Activated CD4-positive, CD25-positive, alpha-beta regulatory T cell (primary cell): ENCODE data around the gene FAM228A.
"Not testable (repeated sequence)": the region's sequence is repeated elsewhere in the genome, so short reads cannot be mapped to it uniquely, and the experiment has no call there.

ENCODE experiments used
- DNase-seq, 4 experiments: peaks; one replicate each; lab custom pipeline; 2025; lab: John Stamatoyannopoulos, UW

The FAM228A gene

DNA sequence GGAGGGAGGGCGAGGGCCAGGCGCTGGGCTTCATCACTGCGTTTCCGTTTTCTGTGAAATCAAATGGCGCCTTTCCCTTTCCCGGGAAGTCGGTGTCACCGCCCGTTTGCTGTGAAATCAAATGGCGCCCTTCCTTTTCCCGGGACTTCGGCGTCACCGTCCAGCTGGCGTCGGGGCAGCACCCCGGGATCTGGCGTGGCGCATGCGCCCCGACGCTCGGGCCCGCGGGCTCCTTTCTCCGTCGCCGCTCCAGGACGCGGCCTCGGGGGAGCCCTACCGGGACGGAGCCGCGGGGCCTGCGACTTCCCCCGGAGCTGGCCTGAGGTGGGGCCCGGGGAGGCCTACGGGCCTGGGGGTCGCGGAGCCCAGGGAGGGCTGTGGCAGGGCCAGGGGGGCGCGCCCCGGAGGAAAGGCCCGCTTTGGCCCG is at the start of gene FAM228A:
FAM228A (plus strand) TSS at position 203 of the 427 bp plus-strand sequence. CDS start 428 bp downstream, outside the sequence.
- DNase-seq = no peak

GRCh38 chr2:24125956-24126355 is 48.9 kb upstream of the FAM228A start:
- DNase-seq = no peak

DNA sequence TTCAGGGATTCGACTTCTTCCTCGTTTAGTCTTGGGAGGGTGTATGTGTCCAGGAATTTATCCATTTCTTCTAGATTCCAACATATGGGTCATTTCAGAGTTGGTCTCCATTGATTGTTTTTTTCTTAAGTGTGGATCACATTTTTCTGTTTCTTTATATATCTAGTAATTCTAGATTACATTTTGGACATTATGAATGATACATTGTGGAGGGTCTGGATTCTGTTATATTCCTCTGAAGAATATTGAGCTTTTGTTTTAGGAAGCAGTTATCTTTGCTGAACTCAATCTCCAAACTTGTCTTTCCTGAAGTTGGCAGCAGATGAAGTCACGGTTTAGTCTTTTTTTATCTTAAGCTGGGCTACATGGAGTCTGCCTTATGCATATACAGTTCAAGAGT is 42.3 kb upstream of the FAM228A start:
- no peak for DNase-seq

DNA sequence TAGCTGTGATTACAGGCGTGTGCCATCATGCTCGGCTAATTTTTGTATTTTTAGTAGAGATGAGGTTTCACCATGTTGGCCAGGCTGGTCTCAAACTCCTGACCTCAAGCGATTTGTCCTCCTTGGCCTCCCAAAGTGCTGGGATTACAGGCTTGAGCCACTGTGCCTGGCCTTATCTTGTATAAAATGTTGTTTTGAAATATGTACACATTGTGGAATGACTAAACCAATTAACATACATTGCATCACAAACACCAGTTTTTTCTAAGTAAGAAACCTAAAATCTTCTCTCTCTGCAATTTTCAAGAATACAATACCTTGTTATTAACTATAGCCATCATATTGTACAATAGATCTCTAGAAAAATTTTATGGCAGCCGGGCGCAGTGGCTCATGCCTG is 34.5 kb upstream of the FAM228A start:
- DNase-seq = not testable (repeated sequence)

DNA sequence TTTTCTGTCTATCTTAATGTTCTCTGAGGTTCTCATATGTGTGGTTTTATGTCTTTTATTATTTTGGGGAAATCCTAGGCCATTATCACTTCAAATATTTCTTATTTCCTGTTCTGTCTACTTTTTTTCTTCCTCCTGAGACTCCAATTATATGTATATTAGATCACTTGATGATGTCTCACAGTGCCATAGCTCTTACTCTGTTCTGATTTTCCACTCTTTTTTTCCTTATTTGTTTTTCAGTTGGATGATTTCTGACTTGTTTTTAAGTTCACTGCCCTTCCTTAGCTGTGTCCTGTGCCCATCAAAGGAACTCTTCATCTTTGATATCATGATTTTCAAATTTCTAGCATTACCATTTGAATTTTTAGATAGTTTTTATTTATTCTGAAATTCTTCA is 27.5 kb upstream of the FAM228A start:
- DNase-seq = no peak

DNA sequence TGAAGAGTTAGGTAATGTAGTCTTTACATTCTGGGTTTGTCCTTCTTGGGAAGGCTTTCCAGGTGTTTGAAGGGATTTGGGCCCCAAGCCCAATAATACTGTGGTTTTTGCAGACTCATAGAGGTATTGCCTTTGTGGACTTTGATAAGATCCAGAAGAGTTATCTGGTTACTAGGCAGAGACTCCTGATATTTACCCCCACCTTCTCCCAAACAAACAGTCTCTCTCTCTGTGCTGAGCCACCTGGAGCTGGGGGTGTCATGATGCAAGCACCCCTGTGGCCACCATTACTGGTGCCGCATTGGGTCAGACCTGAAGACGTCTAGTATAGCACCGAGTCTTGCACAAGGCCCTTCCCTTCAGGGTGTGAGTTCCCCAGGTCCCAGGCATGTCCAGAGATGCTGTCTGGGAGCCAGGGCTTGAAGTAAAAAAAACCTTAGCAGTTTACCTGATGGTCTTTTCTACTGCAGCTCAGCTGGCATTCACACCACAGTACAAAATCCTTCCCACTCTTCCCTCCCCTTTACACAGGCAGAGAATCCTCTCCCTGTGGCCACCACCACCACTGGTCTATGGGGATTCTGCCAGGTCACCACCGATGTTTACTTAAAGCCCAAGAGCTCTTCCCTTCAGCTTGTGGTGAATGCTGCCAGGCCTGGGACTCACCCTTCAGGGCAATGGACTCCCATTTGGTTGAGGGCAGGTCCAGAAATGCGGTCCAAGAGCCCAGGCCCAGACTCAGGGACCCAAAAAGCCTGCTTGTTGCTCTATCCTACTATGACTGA is 22.2 kb upstream of the FAM228A start:
- no peak for DNase-seq

GRCh38 chr2:24153478-24153877 is 21.4 kb upstream of the FAM228A start:
- no peak for DNase-seq

- DNase-seq = no peak
These were observed 16.7 kb upstream of the FAM228A start for GRCh38 chr2:24158131-24158530.

GRCh38 chr2:24159708-24160107 is 15.1 kb upstream of the FAM228A start:
- DNase-seq = no peak

- DNase-seq = no peak
These were observed 14.1 kb upstream of the FAM228A start for GRCh38 chr2:24160761-24161160.

- no peak for DNase-seq
These were observed 12.4 kb upstream of the FAM228A start for GRCh38 chr2:24162494-24162893.

GRCh38 chr2:24163186-24163585 is 11.7 kb upstream of the FAM228A start:
- DNase-seq = no peak

- no peak for DNase-seq
These were observed 11.3 kb upstream of the FAM228A start for GRCh38 chr2:24163601-24164000.

DNA sequence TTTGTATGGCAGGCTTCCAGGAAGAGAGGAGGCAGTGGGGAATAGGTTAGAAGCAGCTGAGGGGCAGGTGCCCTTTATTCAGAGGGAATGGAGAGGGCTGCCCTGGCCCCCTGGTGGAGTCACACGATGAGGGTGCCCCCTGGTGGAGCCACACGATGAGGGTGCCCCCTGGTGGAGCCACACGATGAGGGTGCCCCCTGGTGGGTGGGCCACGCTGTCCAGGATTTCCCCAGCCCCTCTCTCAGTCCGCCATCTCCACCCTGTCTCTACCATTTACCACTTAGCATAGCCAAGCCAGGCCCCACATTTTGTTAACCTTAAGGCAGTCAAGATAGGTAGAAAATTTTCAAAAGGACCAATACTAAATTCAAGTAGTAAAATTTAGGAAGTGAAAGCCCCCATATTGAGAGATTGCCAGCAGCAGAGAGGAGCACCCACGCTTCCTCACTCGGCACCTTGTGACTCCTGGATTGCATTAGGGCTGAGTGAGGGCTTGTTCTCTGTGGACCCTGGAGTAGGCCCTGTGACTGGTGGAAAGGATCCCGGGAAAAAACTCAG is 10.4 kb upstream of the FAM228A start:
- peak in 3 of 4 experiments; percentile 4 to 5 (median 5) for DNase-seq

DNA sequence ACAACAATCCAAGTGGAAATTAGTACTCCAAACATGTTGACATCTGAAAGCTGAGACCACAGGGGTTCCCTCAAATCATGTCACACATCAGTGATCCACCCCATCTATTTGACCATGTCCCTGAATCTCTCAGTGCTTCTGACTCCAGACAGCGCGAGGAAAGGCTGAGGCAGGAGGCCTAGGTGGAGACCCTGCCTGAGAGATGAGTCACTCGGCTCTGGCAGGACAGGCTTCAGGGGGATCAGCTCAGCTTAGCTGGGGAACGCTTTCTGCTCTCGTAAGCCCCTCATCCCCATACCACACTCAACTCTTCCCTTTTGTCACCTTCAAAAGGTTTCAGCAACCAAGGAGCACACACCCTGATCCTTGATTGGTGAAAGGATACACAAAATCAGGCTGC is 5.8 kb upstream of the FAM228A start:
- no peak for DNase-seq

DNA sequence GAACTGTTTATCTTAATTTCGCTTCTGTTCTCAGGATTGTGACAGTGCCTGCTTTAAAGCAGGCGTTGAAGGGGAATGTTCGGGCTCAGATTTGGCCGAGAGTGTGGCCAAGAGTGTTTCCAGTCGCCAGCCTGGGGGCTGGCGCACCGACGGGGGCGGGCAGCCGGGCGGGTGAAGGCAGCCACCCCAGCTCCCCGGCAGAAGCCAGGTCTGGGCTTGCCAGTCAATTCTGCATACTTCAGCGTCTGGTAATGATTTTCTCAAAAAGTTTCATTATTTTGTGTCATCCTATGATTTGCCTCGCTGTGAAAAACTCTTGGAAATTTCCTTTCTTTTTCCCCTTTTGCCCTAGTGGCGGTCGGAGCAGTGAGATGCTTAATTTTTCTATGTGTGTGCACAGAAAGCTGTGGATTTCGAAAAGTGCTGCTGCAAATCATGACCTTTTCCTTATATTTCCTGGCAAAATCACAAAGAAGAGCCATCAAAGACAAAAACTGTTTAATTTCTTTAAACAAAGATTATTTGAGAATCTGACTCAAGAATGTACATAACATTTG is 856 bp downstream of the FAM228A start:
- DNase-seq = no peak

DNA sequence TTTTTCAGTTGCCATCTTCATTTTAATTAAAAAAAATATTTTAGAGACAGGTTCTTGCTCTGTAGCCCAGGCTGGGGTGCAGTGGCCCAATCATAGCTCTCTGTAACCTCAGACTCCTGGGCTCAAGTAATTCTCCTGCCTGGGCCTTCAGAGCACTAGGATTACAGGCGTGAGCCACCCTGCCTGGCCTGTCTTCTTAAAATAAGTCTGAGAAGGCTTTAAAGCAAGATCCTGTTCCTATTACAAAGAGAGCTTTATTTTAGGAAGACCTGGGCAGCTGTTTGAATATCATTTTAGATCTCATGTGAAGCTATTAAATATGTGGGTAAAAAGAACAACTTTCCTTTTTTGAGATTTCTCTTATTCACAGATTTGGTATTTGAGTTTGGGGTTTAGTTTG is 1.5 kb downstream of the FAM228A start:
- DNase-seq = no peak

- DNase-seq = no peak
These were observed 4.8 kb downstream of the FAM228A start for GRCh38 chr2:24179683-24180082.

GRCh38 chr2:24181849-24182248 is 7.0 kb downstream of the FAM228A start:
- no peak for DNase-seq

DNA sequence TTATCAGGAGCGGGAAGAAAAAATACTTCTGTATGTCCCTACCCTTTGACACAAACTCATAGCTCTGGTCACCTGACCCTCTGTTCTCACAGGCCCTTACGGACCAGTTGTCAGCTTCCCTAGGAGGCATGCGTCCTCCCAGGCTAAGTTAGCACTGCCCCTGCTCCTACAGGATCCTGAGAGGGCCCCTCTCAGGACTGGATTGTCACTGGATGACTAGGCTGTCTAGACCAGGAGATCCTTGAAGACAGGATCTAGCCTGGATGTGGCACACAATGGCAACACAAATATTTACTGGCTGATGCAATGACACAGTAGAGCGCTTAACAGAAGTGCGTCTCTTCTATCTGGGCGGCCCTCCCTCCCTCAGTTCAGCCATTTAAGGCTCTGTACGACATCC is 7.7 kb downstream of the FAM228A start:
- no peak for DNase-seq

DNA sequence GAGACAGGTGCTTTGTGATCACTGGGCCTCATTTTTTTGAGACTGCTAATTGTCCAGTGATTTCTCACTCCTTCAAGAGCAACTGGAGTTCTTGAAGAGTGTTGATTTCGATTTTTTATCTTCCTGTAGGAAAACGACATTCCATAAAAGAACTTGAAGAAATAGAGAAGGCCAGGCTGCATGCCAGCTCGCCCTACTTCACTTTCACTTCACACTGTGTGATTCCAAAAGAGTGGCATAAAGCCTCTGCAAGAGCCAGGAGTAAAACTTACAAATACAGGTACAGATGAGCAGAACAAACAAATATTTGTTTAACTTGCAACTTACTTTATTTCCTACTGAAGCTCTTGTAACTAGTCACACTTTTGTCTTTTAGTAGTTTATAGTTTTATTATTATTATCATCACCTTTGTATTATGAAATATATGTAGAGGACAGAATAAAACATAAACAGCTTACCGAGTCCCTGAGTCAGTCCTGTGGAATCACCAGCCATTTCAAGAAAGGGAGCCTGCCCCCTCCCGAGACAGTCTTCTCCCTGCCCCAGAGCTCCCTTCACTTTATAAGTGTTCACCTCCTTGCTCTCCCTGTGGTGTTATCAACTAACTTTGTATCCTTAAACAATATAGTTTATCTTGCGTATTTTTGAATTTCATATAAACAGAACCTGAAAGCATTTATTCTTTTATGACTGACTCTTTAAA is 8.7 kb downstream of the FAM228A start:
- DNase-seq = no peak

- DNase-seq = no peak
These were observed 14.7 kb downstream of the FAM228A start for GRCh38 chr2:24189551-24189950.

DNA sequence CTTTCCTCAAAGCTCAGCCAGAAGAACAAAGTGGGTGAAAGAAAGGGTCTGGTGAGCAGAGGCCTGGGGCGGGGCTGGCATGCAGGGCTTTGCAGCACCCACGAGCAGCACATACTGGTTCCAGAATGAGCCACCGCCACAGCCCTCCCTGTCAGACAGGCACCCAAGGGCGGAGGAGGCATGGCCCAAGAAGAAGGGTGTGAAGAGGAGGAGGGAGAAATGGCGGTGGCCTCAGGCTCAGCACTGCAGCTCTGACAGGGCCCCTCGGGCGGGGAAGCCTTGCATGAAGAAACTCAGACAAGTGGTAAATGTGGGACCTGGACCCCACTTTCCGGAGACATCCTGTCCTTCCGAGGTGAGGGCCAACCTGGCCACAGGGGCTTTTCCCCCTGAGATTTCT is 15.7 kb downstream of the FAM228A start:
- DNase-seq = no peak
